ENCODE data around the gene ZDHHC24.

ZDHHC24 gene

DNA sequence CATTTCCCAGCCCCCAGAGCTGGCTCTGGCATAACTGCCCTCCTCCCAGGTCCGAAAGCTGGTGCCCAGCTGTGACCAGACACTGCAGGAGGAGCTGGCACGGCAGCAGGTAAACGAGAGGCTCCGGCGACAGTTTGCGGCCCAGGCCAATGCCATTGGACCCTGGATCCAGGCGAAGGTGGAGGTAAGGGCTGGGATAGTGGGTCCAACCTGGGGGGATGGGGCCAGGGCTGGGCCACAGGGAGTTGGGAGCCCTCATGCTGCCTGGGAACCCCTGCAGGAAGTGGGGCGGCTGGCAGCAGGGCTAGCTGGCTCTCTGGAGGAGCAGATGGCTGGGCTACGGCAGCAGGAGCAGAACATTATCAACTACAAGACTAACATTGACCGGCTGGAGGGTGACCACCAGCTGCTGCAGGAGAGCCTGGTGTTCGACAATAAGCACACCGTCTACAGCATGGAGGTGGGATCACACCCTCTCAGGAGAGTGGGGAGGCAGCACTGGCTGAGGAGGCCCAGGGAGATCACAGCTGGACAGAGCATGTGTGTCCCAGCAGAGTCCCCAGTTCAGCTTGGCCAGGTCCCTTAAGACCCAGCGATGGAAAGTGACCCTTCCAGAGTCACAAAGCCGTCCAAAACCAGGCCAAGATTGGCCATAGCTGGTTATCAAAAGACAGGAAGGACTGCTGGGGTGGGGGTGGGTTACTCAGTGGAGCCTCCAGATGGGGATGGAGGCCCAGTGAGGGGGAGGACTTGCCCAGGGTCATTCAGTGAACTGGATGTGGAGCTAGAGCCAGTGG is 15.5 kb upstream of the ZDHHC24 start:
- Mint-ChIP-seq H3K9me3 (no peaks in the 10 kb centered on the region), H3K4me1 (ENCODE audit: low read depth) (no peaks in the 10 kb centered on the region), H3K27me3 (ENCODE audit: low read depth) (peaks cover 13% of the 10 kb centered on the region), H3K4me3 (no peak overlapping the region), H3K27ac (no peak overlapping the region), H3K36me3 (ENCODE audit: low read depth) (no peaks in the 10 kb centered on the region)
- no peak for DNase-seq (ENCODE audit: low spot score)

DNA sequence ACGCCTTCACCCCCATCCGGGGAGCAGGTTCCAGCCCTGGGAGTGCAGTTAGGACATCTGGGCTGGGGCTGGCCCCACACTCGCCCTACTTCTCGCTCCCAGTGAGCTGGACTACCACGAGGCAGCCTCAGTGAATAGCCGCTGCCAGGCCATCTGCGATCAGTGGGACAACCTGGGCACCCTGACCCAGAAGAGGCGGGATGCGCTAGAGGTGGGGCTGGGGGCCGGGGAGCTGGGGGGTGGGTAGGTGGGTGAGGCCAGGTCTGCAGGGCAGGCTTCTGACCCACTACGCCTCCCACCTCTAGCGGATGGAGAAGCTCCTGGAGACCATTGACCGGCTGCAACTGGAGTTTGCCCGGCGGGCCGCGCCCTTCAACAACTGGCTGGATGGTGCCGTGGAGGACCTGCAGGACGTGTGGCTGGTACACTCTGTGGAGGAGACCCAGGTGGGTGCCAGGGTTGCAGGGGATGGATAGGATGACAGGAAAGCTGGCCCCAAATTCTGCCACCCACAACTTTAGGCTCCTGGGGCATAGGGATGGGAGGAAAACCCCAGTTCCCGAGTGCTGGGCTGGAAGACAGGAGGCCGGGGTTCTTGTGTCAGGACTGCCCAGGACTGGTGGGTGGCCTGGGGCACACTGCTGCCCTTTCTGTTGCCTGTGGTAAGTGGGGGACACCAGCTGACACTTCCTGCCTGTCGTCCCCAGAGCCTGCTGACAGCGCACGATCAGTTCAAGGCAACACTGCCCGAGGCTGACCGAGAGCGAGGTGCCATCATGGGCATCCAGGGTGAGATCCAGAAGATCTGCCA is 14.2 kb upstream of the ZDHHC24 start:
- DNase-seq (ENCODE audit: low spot score), result no peak
- Mint-ChIP-seq H3K27me3 (ENCODE audit: low read depth) (peaks cover 8% of the 10 kb centered on the region), H3K27ac (no peak overlapping the region), H3K36me3 (ENCODE audit: low read depth) (no peaks in the 10 kb centered on the region), H3K4me1 (ENCODE audit: low read depth) (no peaks in the 10 kb centered on the region), H3K4me3 (no peak overlapping the region), H3K9me3 (no peaks in the 10 kb centered on the region)

DNA sequence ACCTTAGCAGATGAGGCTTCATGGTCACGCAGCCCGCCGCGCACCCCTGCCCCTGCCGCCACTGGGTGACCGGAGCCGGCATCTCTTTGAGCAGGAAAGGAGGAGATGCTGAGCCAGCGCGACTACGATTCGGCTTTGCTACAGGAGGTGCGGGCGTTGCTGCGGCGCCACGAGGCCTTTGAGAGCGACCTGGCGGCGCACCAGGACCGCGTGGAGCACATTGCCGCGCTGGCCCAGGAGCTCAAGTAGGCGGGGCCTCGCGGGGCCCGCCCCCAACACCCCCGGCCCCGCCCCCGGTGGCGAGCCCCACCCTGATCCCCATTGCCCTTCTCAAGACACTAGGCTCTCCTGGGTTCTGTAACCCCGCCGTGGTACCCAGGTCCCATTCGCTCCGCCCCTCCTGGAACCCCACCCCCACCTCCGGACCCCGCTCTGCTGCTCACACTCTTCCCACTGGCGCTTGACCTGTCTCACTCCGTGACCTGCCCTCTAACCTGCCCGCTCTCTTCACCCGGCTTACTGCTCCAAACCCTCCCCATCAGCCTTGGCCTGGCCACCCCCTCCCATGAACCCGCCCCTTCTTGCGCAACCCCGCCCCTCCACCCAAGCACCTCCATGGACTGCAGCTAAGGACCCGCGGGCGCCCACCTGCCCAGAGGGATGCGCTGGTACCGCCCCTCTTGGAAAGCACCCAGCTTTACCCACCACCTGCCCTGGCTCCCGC is 13.5 kb upstream of the ZDHHC24 start:
- Mint-ChIP-seq H3K9me3 (no peaks in the 10 kb centered on the region), H3K4me3 (no peak overlapping the region), H3K4me1 (ENCODE audit: low read depth) (no peaks in the 10 kb centered on the region), H3K36me3 (ENCODE audit: low read depth) (no peaks in the 10 kb centered on the region), H3K27ac (no peak overlapping the region), H3K27me3 (ENCODE audit: low read depth) (peaks cover 8% of the 10 kb centered on the region)
- DNase-seq (ENCODE audit: low spot score), result no peak

DNA sequence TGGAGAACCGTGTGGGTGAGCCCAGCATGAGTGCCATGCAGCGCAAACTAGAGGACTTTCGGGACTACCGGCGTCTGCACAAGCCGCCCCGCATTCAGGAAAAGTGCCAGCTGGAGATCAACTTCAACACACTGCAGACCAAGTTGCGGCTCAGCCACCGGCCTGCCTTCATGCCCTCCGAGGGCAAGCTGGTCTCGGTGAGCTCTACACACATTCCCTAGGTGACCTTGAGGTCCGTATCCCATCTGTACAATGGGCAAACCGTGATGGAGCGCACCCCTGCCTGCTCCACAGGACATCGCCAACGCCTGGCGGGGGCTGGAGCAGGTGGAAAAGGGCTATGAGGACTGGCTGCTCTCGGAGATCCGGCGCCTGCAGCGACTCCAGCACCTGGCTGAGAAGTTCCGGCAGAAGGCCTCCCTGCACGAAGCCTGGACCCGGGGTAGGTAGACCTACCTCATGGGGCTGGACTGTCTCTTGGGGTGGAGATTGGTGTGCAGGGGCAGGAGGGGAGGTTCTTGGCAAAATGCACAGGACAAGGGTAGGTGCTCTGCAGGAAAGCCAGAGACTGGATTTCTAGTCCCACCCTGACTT is 12.0 kb upstream of the ZDHHC24 start:
- no peak overlapping the region for H3K27ac Mint-ChIP-seq
- H3K4me3 Mint-ChIP-seq, result no peak overlapping the region
- H3K27me3 Mint-ChIP-seq (ENCODE audit: low read depth), result peaks cover 8% of the 10 kb centered on the region
- no peaks in the 10 kb centered on the region for H3K9me3 Mint-ChIP-seq
- H3K36me3 Mint-ChIP-seq (ENCODE audit: low read depth), result no peaks in the 10 kb centered on the region
- no peak for DNase-seq (ENCODE audit: low spot score)
- no peaks in the 10 kb centered on the region for H3K4me1 Mint-ChIP-seq (ENCODE audit: low read depth)

DNA sequence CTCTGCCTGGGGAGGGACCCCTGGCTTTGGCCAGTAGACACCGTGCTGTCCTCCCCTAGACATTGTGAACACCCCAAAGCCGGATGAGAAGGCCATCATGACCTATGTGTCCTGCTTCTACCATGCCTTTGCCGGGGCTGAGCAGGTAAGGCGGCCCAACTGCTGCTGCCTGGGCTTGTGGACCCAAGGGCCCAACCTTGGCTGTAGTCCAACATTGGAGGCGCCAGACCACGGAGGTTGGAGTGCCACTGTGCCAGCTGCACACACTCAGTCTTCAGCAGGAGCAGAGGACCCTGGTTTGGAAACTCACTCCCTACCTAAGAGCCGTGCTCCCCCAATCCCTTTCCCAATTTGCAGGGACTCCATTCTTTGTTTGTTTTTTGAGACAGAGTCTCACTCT is 10.2 kb upstream of the ZDHHC24 start:
- H3K27me3 Mint-ChIP-seq (ENCODE audit: low read depth), result peaks cover 8% of the 10 kb centered on the region
- no peaks in the 10 kb centered on the region for H3K9me3 Mint-ChIP-seq
- H3K27ac Mint-ChIP-seq, result no peak overlapping the region
- H3K4me1 Mint-ChIP-seq (ENCODE audit: low read depth), result no peaks in the 10 kb centered on the region
- H3K4me3 Mint-ChIP-seq, result no peak overlapping the region
- no peaks in the 10 kb centered on the region for H3K36me3 Mint-ChIP-seq (ENCODE audit: low read depth)
- no peak for DNase-seq (ENCODE audit: low spot score)

DNA sequence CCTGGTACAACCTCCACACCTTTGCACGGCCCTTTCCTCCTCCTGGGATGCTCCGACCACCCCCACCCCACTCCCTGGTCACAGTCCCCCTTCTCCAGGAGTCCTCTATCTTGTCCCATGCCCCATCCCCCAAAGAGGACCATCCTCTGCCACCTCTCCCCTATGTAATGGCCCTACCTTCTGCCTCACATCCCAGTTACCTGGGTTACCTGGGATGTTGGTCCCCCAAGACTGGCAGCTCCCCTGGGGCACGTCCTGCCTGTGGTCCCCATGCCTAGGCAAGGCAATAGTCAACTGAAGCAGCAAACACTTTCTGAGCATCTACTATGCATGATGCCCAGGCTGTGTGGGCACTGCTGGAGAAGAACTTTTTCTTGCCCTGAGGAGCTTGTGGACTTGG is 9.6 kb upstream of the ZDHHC24 start:
- Mint-ChIP-seq H3K27ac (no peak overlapping the region), H3K9me3 (no peaks in the 10 kb centered on the region), H3K4me3 (no peak overlapping the region), H3K4me1 (ENCODE audit: low read depth) (no peaks in the 10 kb centered on the region), H3K36me3 (ENCODE audit: low read depth) (no peaks in the 10 kb centered on the region), H3K27me3 (ENCODE audit: low read depth) (peaks cover 8% of the 10 kb centered on the region)
- DNase-seq (ENCODE audit: low spot score), result no peak

DNA sequence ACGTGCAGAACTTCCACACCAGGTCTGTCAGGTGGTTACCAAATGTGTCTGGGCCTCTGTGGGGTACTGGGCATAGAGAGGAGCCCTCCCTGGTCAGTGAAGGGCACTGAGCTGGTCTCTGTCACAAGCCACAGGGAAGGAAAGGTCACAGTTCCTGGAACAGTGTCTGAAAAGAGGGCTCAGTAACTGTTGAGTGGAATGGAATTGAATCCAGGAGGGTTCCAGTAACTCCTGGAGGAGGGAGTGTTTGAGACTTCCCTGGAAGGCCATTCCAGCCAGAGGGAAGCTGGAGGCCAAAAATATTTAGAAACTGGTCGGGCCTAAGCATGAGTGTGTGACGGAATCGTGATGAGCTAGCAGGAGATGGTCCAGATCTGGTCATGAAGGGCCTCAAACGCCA is 8.8 kb upstream of the ZDHHC24 start:
- DNase-seq (ENCODE audit: low spot score), result no peak
- Mint-ChIP-seq H3K4me1 (ENCODE audit: low read depth) (no peaks in the 10 kb centered on the region), H3K27me3 (ENCODE audit: low read depth) (peaks cover 12% of the 10 kb centered on the region), H3K9me3 (no peaks in the 10 kb centered on the region), H3K4me3 (no peak overlapping the region), H3K27ac (no peak overlapping the region), H3K36me3 (ENCODE audit: low read depth) (no peaks in the 10 kb centered on the region)

DNA sequence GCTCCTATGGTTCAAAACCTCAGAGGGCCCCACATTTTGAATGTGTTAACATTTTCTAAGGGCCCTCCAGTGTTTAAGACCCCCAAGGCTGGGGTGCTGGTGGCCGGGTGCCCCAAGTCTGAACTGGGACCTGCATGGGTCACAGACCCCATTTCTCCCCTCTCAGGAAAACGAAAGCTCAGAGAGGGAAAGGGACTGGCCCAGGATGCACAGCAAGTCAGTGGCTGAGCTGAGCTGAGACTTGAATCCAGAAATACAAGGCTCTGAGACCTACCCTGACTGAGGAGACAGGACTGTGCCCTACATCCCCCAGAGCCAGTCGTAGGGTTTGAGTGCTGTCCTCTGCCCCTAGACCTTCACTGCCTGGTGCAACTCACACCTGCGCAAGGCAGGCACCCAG is 5.0 kb upstream of the ZDHHC24 start:
- H3K36me3 Mint-ChIP-seq (ENCODE audit: low read depth), result no peaks in the 10 kb centered on the region
- DNase-seq (ENCODE audit: low spot score), result no peak
- no peak overlapping the region for H3K4me3 Mint-ChIP-seq
- H3K4me1 Mint-ChIP-seq (ENCODE audit: low read depth), result no peaks in the 10 kb centered on the region
- H3K9me3 Mint-ChIP-seq, result no peaks in the 10 kb centered on the region
- H3K27me3 Mint-ChIP-seq (ENCODE audit: low read depth), result peaks cover 14% of the 10 kb centered on the region
- H3K27ac Mint-ChIP-seq, result no peak overlapping the region

DNA sequence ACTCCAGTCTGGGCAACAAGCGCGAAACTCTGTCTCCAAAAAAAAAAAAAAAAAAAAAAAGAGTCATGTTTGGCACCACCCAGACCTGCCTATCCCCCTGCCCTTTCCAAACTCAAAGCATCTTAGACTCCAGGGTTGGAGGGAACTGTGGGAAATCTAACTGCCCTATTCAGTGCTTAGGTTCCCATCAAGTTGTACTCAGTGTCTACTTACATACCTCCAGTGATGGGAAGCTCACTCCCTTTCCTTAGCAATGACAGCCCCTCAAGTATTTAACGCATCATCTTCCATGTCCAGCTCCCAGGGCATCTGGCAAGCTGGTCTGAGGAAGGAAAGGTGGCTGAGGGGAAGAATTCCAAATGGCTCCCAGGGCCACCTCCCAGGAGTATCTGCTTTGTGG is 3.8 kb upstream of the ZDHHC24 start:
- Mint-ChIP-seq H3K27ac (no peak overlapping the region), H3K4me3 (no peak overlapping the region), H3K27me3 (ENCODE audit: low read depth) (peaks cover 14% of the 10 kb centered on the region), H3K4me1 (ENCODE audit: low read depth) (peaks cover 2% of the 10 kb centered on the region), H3K36me3 (ENCODE audit: low read depth) (no peaks in the 10 kb centered on the region), H3K9me3 (no peaks in the 10 kb centered on the region)
- no peak for DNase-seq (ENCODE audit: low spot score)

DNA sequence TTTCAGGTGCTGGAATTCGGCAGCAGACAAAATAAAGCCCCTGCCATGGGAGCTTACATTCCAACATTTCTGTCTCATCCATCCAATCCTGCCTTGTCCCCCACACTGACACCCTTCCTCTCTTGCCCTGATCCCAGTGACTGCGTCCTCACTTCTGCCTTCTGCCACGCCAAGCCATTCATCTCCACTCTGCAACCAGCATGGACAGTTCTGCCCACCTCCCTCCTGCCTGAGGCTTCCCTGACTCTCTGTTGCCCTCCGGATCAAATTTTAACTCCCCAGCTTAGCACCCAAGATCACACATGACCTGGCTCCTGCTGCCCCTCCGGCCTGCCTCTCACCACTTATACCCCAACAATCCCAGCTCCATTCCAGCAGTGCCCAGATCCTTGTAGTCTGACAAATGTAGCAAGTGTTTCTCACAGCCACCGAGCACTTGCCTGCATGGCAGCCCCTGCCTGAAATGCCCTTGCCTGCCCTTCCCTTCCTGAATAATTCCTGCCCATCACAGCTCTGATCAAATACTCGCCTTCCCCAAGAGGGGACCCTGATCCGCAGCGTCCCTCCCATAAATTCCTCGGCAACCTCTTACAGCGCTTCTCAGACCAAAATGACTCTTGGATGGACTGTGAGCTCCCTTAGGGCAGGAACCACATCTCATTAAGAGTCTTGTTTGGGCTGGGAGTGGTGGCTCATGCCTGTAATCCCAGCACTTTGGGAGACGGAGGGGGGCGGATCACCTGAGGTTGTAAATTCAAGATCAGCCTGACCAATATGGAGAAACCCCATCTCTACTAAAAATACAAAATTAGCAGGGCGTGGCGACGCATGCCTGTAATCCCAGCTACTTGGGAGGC is 3.2 kb upstream of the ZDHHC24 start:
- Mint-ChIP-seq H3K27me3 (ENCODE audit: low read depth) (peaks cover 14% of the 10 kb centered on the region), H3K36me3 (ENCODE audit: low read depth) (no peaks in the 10 kb centered on the region), H3K4me1 (ENCODE audit: low read depth) (peaks cover 7% of the 10 kb centered on the region), H3K4me3 (no peak overlapping the region), H3K9me3 (no peaks in the 10 kb centered on the region), H3K27ac (no peak overlapping the region)
- DNase-seq (ENCODE audit: low spot score), result no peak

DNA sequence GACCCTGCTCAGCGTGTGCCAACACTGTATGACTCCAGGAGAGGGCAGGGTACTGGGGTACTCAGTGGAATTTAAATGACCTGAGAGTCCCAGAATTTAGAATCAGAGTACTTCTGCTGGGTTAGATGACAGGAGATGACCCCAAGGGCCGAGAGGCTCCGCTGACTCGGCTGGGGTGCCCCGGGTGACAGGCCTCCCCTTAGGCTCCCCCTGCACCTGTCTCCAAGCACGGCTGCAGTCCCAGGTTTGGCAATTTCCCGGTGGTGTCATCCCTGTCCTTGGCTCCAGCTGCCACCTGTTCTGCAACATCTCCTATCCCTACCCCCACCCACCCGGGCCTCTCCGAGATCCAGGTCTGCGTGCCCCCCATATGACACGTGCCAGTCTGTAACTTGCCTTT is 2.2 kb upstream of the ZDHHC24 start:
- peaks cover 9% of the 10 kb centered on the region for H3K4me1 Mint-ChIP-seq (ENCODE audit: low read depth)
- peaks cover 14% of the 10 kb centered on the region for H3K27me3 Mint-ChIP-seq (ENCODE audit: low read depth)
- H3K9me3 Mint-ChIP-seq, result no peaks in the 10 kb centered on the region
- H3K36me3 Mint-ChIP-seq (ENCODE audit: low read depth), result peaks cover 3% of the 10 kb centered on the region
- no peak for DNase-seq (ENCODE audit: low spot score)
- no peak overlapping the region for H3K4me3 Mint-ChIP-seq
- no peak overlapping the region for H3K27ac Mint-ChIP-seq

DNA sequence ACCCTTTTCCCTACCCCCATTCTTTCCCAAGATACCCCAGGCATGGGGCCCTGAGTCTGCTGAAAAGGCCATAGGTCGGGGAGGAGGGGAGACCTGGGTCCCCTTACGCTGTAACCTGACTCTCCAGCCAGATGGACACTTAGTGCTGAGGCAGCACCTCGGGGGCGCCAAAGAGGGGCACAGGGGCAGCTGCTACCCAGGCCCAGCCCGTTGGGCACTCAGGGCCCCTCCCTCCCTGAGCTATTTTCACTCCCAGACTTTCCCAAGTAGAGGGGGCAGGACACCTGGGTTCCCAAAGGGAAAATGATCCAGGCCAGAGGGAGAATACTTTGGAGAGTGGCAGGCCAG is 1.8 kb upstream of the ZDHHC24 start:
- H3K4me1 Mint-ChIP-seq (ENCODE audit: low read depth), result peaks cover 9% of the 10 kb centered on the region
- DNase-seq (ENCODE audit: low spot score), result no peak
- peaks cover 6% of the 10 kb centered on the region for H3K36me3 Mint-ChIP-seq (ENCODE audit: low read depth)
- H3K9me3 Mint-ChIP-seq, result no peaks in the 10 kb centered on the region
- H3K4me3 Mint-ChIP-seq, result no peak overlapping the region
- H3K27me3 Mint-ChIP-seq (ENCODE audit: low read depth), result peaks cover 14% of the 10 kb centered on the region
- H3K27ac Mint-ChIP-seq, result no peak overlapping the region

DNA sequence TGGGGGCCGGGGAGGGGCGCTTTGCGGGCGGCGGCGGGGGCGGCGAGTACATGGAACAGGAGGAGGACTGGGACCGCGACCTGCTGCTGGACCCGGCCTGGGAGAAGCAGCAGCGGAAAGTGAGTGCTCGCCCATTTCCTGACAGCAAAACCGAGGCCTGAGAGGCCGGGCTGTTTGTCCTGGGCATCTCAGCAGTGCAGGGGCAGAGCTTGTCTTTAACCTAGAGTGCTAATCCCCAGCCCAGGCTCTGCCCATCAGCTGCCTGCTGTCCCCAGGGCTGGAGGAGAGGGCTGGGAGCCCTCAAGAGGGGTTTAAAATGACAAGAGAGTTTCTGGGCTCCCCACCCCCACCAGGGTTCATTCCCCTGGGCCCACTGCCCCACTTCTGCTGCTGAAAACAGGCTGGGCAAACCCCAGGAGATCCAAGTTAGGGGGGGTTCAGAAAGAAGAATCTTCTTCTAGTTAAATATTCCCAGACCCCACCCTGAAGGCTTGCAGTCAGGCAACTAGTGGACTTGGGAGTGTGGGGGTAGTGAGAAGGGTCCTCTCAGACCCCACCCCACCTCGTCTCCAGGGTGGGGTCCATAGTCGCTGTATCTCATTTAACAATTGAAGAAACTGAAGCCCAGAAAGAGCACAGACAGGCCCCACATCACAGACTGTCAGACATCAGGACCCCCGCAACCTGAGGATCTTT is 1.3 kb upstream of the ZDHHC24 start:
- no peak overlapping the region for H3K27ac Mint-ChIP-seq
- peaks cover 9% of the 10 kb centered on the region for H3K4me1 Mint-ChIP-seq (ENCODE audit: low read depth)
- no peaks in the 10 kb centered on the region for H3K9me3 Mint-ChIP-seq
- H3K36me3 Mint-ChIP-seq (ENCODE audit: low read depth), result peaks cover 11% of the 10 kb centered on the region
- H3K4me3 Mint-ChIP-seq, result peak overlapping the region; percentile 84
- no peak for DNase-seq (ENCODE audit: low spot score)
- peaks cover 14% of the 10 kb centered on the region for H3K27me3 Mint-ChIP-seq (ENCODE audit: low read depth)
